ENCODE measurements around the gene CLDN16.

The CLDN16 gene

GRCh38 chr3:190444006-190444405, 56.0 kb downstream of the CLDN16 start:
- no peak for TF ChIP-seq EZH2 (IDR thresholded peaks at IDR 0.05; ENCODE audit: borderline replicate concordance, low read length)
- TF ChIP-seq, protein P1, sequence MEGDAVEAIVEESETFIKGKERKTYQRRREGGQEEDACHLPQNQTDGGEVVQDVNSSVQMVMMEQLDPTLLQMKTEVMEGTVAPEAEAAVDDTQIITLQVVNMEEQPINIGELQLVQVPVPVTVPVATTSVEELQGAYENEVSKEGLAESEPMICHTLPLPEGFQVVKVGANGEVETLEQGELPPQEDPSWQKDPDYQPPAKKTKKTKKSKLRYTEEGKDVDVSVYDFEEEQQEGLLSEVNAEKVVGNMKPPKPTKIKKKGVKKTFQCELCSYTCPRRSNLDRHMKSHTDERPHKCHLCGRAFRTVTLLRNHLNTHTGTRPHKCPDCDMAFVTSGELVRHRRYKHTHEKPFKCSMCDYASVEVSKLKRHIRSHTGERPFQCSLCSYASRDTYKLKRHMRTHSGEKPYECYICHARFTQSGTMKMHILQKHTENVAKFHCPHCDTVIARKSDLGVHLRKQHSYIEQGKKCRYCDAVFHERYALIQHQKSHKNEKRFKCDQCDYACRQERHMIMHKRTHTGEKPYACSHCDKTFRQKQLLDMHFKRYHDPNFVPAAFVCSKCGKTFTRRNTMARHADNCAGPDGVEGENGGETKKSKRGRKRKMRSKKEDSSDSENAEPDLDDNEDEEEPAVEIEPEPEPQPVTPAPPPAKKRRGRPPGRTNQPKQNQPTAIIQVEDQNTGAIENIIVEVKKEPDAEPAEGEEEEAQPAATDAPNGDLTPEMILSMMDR (IDR thresholded peaks at IDR 0.05; ENCODE audit: low read length) = no peak
- Histone ChIP-seq H4K20me1 (ENCODE audit: insufficient read depth, low read length) (no peaks in the 10 kb centered on the region), H2AFZ (ENCODE audit: low read length) (no peak overlapping the region)

DNA sequence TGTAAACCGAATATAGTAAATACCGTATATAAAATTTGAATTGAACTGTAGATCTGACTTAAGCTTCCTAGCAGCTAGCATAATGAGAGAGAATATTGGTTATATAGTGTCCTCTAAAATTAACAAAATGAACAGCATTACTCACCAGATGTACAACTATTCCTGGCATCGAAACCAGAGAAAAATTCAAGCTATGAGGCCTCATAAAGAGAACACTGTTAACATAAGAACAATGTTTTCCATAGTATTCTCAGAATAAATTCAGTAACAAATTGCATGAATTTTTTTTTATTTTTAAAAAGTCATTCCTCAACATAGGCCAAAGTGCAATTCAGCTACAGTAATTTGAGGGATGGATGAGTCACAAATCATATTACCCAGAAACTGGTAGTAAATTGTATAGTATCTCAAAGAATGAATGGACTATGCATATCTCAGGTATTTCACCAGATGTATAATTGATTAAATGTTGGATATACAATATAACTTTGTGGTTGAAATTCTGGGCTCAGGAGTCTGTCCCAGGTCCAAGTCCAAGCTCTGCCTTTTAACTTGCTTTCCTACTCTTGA, 56.7 kb downstream of the CLDN16 start:
- no peaks in the 10 kb centered on the region for H3K9me3 ChIP-seq (ENCODE audit: low read length)
- no peaks in the 10 kb centered on the region for H3K36me3 ChIP-seq (ENCODE audit: insufficient read depth, low read length)
- H3K4me1 ChIP-seq (ENCODE audit: insufficient read depth, low read length, severe bottlenecking) = no peaks in the 10 kb centered on the region
- no peak overlapping the region for H3K9ac ChIP-seq (ENCODE audit: low read length)
- no peak overlapping the region for H2AFZ ChIP-seq (ENCODE audit: low read length)
- no peak overlapping the region for H3K4me3 ChIP-seq (ENCODE audit: low read depth, low read length, poor library complexity, severe bottlenecking)
- no peaks in the 10 kb centered on the region for H3K79me2 ChIP-seq (ENCODE audit: insufficient read depth, low read length)
- TF ChIP-seq EZH2 (IDR thresholded peaks at IDR 0.05; ENCODE audit: borderline replicate concordance, low read length) = no peak
- TF ChIP-seq, protein P1 (IDR thresholded peaks at IDR 0.05; ENCODE audit: low read length) = no peak
- no peaks in the 10 kb centered on the region for H3F3A ChIP-seq (ENCODE audit: insufficient read depth, low read length)
- H3K27me3 ChIP-seq (ENCODE audit: insufficient read depth, low read length) = no peaks in the 10 kb centered on the region
- H3K9me2 ChIP-seq (ENCODE audit: low read depth, low read length) = no peaks in the 10 kb centered on the region
- no peak overlapping the region for H3K4me2 ChIP-seq (ENCODE audit: low read length)
- H3K27ac ChIP-seq (ENCODE audit: low read depth, low read length, poor library complexity, severe bottlenecking) = no peak overlapping the region
- H4K20me1 ChIP-seq (ENCODE audit: insufficient read depth, low read length) = no peaks in the 10 kb centered on the region

More at GRCh38 chr3:190444006-190444405, 56.0 kb downstream of the CLDN16 start:
- H3K9ac ChIP-seq (ENCODE audit: low read length) = no peak overlapping the region
- H3K27me3 ChIP-seq (ENCODE audit: insufficient read depth, low read length) = no peaks in the 10 kb centered on the region
- no peaks in the 10 kb centered on the region for H3K79me2 ChIP-seq (ENCODE audit: insufficient read depth, low read length)
- no peaks in the 10 kb centered on the region for H3K9me3 ChIP-seq (ENCODE audit: low read length)
- H3F3A ChIP-seq (ENCODE audit: insufficient read depth, low read length) = no peaks in the 10 kb centered on the region
- H3K4me1 ChIP-seq (ENCODE audit: insufficient read depth, low read length, severe bottlenecking) = no peaks in the 10 kb centered on the region
- H3K27ac ChIP-seq (ENCODE audit: low read depth, low read length, poor library complexity, severe bottlenecking) = no peak overlapping the region
- H3K4me3 ChIP-seq (ENCODE audit: low read depth, low read length, poor library complexity, severe bottlenecking) = no peak overlapping the region
- H3K9me2 ChIP-seq (ENCODE audit: low read depth, low read length) = no peaks in the 10 kb centered on the region
- no peaks in the 10 kb centered on the region for H3K36me3 ChIP-seq (ENCODE audit: insufficient read depth, low read length)
- no peak overlapping the region for H3K4me2 ChIP-seq (ENCODE audit: low read length)

- Histone ChIP-seq H3K36me3 (ENCODE audit: insufficient read depth, low read length) (no peaks in the 10 kb centered on the region), H3K4me2 (ENCODE audit: low read length) (no peak overlapping the region), H3K27me3 (ENCODE audit: insufficient read depth, low read length) (no peaks in the 10 kb centered on the region), H3F3A (ENCODE audit: insufficient read depth, low read length) (no peaks in the 10 kb centered on the region), H2AFZ (ENCODE audit: low read length) (no peak overlapping the region), H3K9me3 (ENCODE audit: low read length) (no peaks in the 10 kb centered on the region), H3K79me2 (ENCODE audit: insufficient read depth, low read length) (no peaks in the 10 kb centered on the region), H3K27ac (ENCODE audit: low read depth, low read length, poor library complexity, severe bottlenecking) (no peak overlapping the region), H3K4me3 (ENCODE audit: low read depth, low read length, poor library complexity, severe bottlenecking) (no peak overlapping the region), H3K9ac (ENCODE audit: low read length) (no peak overlapping the region), H3K9me2 (ENCODE audit: low read depth, low read length) (no peaks in the 10 kb centered on the region), H3K4me1 (ENCODE audit: insufficient read depth, low read length, severe bottlenecking) (no peaks in the 10 kb centered on the region), H4K20me1 (ENCODE audit: insufficient read depth, low read length) (no peaks in the 10 kb centered on the region)
- TF ChIP-seq, protein P1 (IDR thresholded peaks at IDR 0.05; ENCODE audit: low read length) = no peak
- TF ChIP-seq EZH2 (IDR thresholded peaks at IDR 0.05; ENCODE audit: borderline replicate concordance, low read length) = no peak
These were observed 58.8 kb downstream of the CLDN16 start for GRCh38 chr3:190446573-190447279.
